K562 (cell line): Measurements from ENCODE around the gene RNF20. TPM values are rescaled to one million over a fixed set of nuclear protein-coding genes. Genes with fewer than 3 reads are reported as not detected.

Experiments used
- BRF2 ChIP-seq: IDR thresholded peaks from 3 replicates; pipeline ENCODE4 v1.6.1; 2011; ENCODE audit warnings: borderline replicate concordance, mild to moderate bottlenecking; ENCODE audit not compliant: insufficient read length, insufficient read depth
- CBX5 ChIP-seq: IDR thresholded peaks from 2 replicates; pipeline ENCODE4 v1.6.1; 2014; ENCODE audit warnings: low read depth, borderline replicate concordance
- DPF2 ChIP-seq: fragments of 450-650 bp; IDR thresholded peaks from 2 replicates; pipeline ENCODE4 v1.6.1; 2016
- FOSL1 ChIP-seq: fragments of 200-800 bp; sonication (Bioruptor generic); conservative IDR thresholded peaks from 2 replicates; pipeline ENCODE4 v1.6.1; 2016; ENCODE audit warnings: missing genetic modification characterization, missing compliant biosample characterization
- GATA2 ChIP-seq: sonication (generic); formaldehyde crosslinking; IDR thresholded peaks from 2 replicates; pipeline ENCODE4 v1.4.0; 2020; ENCODE audit warnings: mild to moderate bottlenecking, missing genetic modification reagents
- HDAC6 ChIP-seq: IDR thresholded peaks from 2 replicates; pipeline ENCODE4 v1.6.1; 2012; ENCODE audit warnings: low read depth, mild to moderate bottlenecking, control low read depth, inconsistent platforms, low read length, moderate library complexity
- HNRNPH1 ChIP-seq: fragments of 200-400 bp; formaldehyde crosslinking; optimal IDR thresholded peaks from 2 replicates; pipeline ENCODE3; 2017; ENCODE audit warnings: low read depth, mild to moderate bottlenecking, low read length, moderate library complexity
- KAT8 ChIP-seq: fragments of 450-650 bp; IDR thresholded peaks from 2 replicates; pipeline ENCODE4 v1.6.1; 2016; ENCODE audit warnings: low read depth, mild to moderate bottlenecking
- KDM4B ChIP-seq, 2 experiments: fragments of 450-650 bp in 1 of 2; sonication (generic) in 1 of 2; IDR thresholded peaks; 2 replicates each; pipeline ENCODE4 v1.6.1; 2016 to 2017; ENCODE audit warnings: borderline replicate concordance in 2 of 2, antibody characterized with exemption in 1 of 2, low read depth in 1 of 2, mild to moderate bottlenecking in 1 of 2
- L3MBTL2 ChIP-seq: fragments of 450-650 bp; IDR thresholded peaks from 2 replicates; pipeline ENCODE4 v1.6.1; 2016; ENCODE audit warnings: mild to moderate bottlenecking, moderate library complexity
- MAZ ChIP-seq, 2 experiments: fragments of 450-650 bp in 1 of 2; sonication (generic) in 1 of 2; formaldehyde crosslinking; IDR thresholded peaks in 1 of 2; conservative IDR thresholded peaks in 1 of 2; 2 replicates each; pipeline versions ENCODE4 v1.4.0 to v1.5.0; 2020; ENCODE audit warnings: mild to moderate bottlenecking in 1 of 2, missing genetic modification reagents in 1 of 2
- NFE2L1 ChIP-seq: fragments of 450-650 bp; IDR thresholded peaks from 2 replicates; pipeline ENCODE4 v1.6.1; 2016; ENCODE audit warnings: missing genetic modification characterization, low read depth, mild to moderate bottlenecking, missing compliant biosample characterization, moderate library complexity, borderline replicate concordance
- NR1H2 ChIP-seq: sonication (generic); formaldehyde crosslinking; IDR thresholded peaks from 2 replicates; pipeline ENCODE4 v1.4.0; 2020; ENCODE audit warnings: mild to moderate bottlenecking, missing genetic modification reagents
- PHF20 ChIP-seq: fragments of 450-650 bp; IDR thresholded peaks from 2 replicates; pipeline ENCODE4 v1.6.1; 2018; ENCODE audit not compliant: partially characterized antibody
- SMAD3 ChIP-seq: fragments of 450-650 bp; formaldehyde crosslinking; conservative IDR thresholded peaks from 2 replicates; pipeline ENCODE4 v1.4.0; 2020; ENCODE audit warnings: mild to moderate bottlenecking
- TCF7 ChIP-seq: sonication (generic); IDR thresholded peaks from 2 replicates; pipeline ENCODE4 v1.6.1; 2016; ENCODE audit warnings: antibody characterized with exemption, borderline replicate concordance
- THAP12 ChIP-seq: fragments of 250-450 bp; sonication (Bioruptor Pico); IDR thresholded peaks from 2 replicates; pipeline ENCODE4 v1.9.0; 2021; ENCODE audit warnings: mild to moderate bottlenecking, inconsistent platforms
- XRCC3 ChIP-seq: fragments of 450-650 bp; IDR thresholded peaks from 2 replicates; pipeline ENCODE4 v1.6.1; 2017; ENCODE audit warnings: mild to moderate bottlenecking, moderate library complexity
- ZBTB8A ChIP-seq: fragments of 450-650 bp; IDR thresholded peaks from 2 replicates; pipeline ENCODE4 v1.6.1; 2018; ENCODE audit warnings: mild to moderate bottlenecking, moderate library complexity; ENCODE audit not compliant: partially characterized antibody
- ZFP91 ChIP-seq: sonication (generic); formaldehyde crosslinking; IDR thresholded peaks from 2 replicates; pipeline ENCODE4 v1.8.0; 2022; ENCODE audit warnings: mild to moderate bottlenecking, missing genetic modification reagents
- ZKSCAN3 ChIP-seq: fragments of 250-450 bp; sonication (Bioruptor Pico); IDR thresholded peaks from 2 replicates; pipeline ENCODE4 v1.4.0; 2020
- ZNF239 ChIP-seq: fragments of 250-450 bp; sonication (Bioruptor Pico); IDR thresholded peaks from 2 replicates; pipeline ENCODE4 v1.4.0; 2020; ENCODE audit warnings: mild to moderate bottlenecking
- ZNF436 ChIP-seq: fragments of 250-450, 450-650 bp; sonication (Bioruptor Pico); formaldehyde crosslinking; IDR thresholded peaks from 2 replicates; pipeline ENCODE4 v1.7.0; 2020; ENCODE audit warnings: mild to moderate bottlenecking
- ZNF668 ChIP-seq: fragments of 250-450 bp; sonication (Bioruptor Pico); IDR thresholded peaks from 2 replicates; pipeline ENCODE4 v1.8.0; 2022; ENCODE audit warnings: mild to moderate bottlenecking, inconsistent platforms
- polyA plus RNA-seq, 8 experiments: library from polyadenylated mRNA; depleted of rRNA in 4 of 8; stranded (reverse) in 5 of 8; unstranded in 3 of 8; fragments of >200 nt; fragmentation: Nextera tagmentation in 2 of 8; fragmentation: Illumina TruSeq in 1 of 8; extraction: Ambion mirVana in 2 of 8; extraction: Trizol in 1 of 8; gene quantifications; 2 replicates each; pipeline versions ENCODE4 v1.2.1 to v1.2.3, GENCODE V29; 2011 to 2014; ENCODE audit warnings: inconsistent platforms in 1 of 8, missing spikeins in 1 of 8
- total RNA-seq, 7 experiments: library from RNA; depleted of rRNA in 6 of 7; stranded (reverse); fragments of >200 nt in 6 of 7; fragmentation: Illumina TruSeq in 2 of 7; extraction: Trizol in 2 of 7; gene quantifications; 2 replicates each; pipeline versions ENCODE4 v1.2.1 to v1.2.3, GENCODE V29; 2011 to 2021; ENCODE audit warnings: low replicate concordance in 1 of 7

RNF20 gene
- total and polyA plus RNA-seq, 9 of the 15 experiments (the other 6 are each of a cell fraction or from before 2014, with no cell fraction given), result 5.5 to 25.0 (median 22.1) TPM

- no peak for TF ChIP-seq ZBTB8A
- no peak for TF ChIP-seq DPF2
- no peak for TF ChIP-seq BRF2
- TF ChIP-seq CBX5, result no peak
- no peak for TF ChIP-seq KAT8
- TF ChIP-seq NR1H2 (CRISPR knock-in tag), result no peak
- peak; percentile 89 for TF ChIP-seq PHF20
- peak in 1 of 2 experiments; percentile 48; a peak in 1 of 4 replicates for TF ChIP-seq KDM4B (IDR thresholded peaks at IDR 0.05; ENCODE audit: borderline replicate concordance in 2 of 2, low read depth in 1 of 2)
- TF ChIP-seq ZFP91 (CRISPR knock-in tag), result no peak
- TF ChIP-seq HDAC6, result no peak
- TF ChIP-seq ZNF436 (CRISPR knock-in tag), result no peak
- peak; percentile 50; the same call in 1 of the 2 replicates for TF ChIP-seq L3MBTL2
- TF ChIP-seq SMAD3, result no peak
- TF ChIP-seq HNRNPH1, result no peak
- TF ChIP-seq ZKSCAN3 (CRISPR knock-in tag), result no peak
- TF ChIP-seq MAZ (CRISPR knock-in tag; conservative IDR thresholded peaks at IDR 0.05 in 1 of 2, IDR thresholded peaks at IDR 0.05 in 1 of 2), result no peak
- TF ChIP-seq NFE2L1 (tag), result no peak
- no peak for TF ChIP-seq ZNF239 (CRISPR knock-in tag)
- TF ChIP-seq GATA2 (CRISPR knock-in tag), result no peak
- no peak for TF ChIP-seq XRCC3
- no peak for TF ChIP-seq ZNF668
- TF ChIP-seq THAP12 (CRISPR knock-in tag), result no peak
- no peak for TF ChIP-seq TCF7
- TF ChIP-seq FOSL1 (tag), result 0 out of 2 replicates have a peak, but pooled peaks have one; percentile 42
These were observed at the start of gene RNF20 (continued) for GRCh38 chr9:101533334-101534204.
